IPS-11a (cell line): ENCODE measurements around the gene CDC14C.
"Not testable (repeated sequence)": the region's sequence is repeated elsewhere in the genome, so short reads cannot be mapped to it uniquely, and the experiment has no call there.

Experiments used
- H3K4me3 ChIP-seq: one replicate; pipeline ENCODE4 v1.5.1; 2013; ENCODE audit warnings: low read depth, low read length, control low read depth

Gene CDC14C

DNA sequence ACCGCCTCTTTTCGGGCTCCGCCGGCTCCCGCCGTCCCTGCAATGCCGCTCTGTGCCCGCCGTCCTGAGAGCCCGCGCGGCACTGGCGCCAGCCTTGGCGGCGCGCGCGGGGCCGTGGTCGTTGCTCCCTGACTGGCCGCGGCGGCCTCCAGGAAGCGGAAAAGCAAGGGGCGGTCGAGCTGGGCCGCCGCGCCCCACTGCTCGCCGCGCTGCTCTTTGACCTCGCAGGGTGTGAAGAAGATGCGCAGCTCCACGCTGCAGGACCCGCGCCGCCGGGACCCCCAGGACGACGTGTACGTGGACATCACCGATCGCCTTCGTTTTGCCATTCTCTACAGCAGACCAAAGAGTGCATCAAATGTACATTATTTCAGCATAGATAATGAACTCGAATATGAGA, at the start of gene CDC14C:
Gene CDC14C (plus strand): TSS at position 115 of the 400 bp plus-strand sequence. CDS start 126 bp downstream, at position 241.
- H3K4me3 ChIP-seq, result no peak within 1 kb of the TSS

DNA sequence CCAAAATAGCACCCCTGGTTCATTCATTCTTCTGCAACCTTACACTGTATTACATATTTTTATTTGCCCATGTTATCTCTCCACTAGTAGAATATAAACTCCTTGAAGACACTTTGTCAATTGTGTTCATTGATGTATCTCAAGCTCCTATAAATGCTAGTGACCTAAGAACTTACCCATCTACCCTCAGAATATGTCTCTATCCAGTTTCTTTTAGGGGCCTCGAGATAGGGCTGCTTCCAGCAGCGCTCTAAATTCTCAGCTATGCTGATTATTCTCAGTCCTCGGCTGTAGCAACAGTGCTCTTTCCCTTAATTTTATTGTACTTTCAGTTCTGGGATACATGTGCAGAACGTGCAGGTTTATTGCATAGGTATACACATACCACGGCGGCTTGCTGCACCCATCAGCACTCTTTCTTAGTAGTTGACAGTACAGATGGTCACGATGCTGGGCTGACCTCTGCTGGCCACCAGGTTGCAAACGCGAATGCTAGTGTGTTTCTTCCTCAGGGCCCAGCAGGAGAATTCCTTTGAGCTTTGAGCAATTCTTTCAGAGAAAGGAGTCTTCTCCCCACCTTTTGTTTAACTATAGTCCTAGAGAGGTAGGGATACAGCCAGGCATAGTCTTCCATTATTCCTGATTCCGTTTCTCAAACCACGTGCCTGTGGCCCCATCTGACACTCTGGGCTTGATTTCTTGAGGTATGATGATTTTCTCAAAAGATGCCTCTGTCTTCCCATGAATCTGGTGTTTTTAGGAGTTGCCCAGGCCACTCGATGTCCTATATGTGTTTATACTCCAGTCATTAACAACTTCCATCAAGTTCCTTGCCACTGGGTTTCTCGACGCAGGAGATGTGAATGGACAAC, 49.1 kb upstream of the CDC14C start:
- H3K4me3 ChIP-seq, result no peak overlapping the region

DNA sequence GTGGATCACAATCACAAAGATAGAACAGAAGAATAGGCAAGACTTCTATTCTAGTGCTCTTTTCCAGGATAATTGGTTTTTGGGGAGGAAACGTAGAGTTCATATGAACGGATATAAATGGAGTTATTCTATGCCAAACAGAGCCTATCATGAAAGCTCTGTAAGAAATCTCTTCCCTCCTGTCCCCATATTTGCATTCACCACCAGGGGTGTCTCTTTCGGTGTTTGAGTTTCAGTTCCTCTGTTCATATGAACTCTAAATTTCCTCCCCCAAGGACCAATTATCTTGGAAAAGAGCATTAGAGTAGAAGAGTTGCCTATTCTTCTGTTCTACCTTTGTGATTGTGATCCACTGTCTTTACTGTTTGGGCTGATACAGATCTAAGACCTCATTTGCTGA, 48.3 kb upstream of the CDC14C start:
- H3K4me3 ChIP-seq, result no peak overlapping the region

DNA sequence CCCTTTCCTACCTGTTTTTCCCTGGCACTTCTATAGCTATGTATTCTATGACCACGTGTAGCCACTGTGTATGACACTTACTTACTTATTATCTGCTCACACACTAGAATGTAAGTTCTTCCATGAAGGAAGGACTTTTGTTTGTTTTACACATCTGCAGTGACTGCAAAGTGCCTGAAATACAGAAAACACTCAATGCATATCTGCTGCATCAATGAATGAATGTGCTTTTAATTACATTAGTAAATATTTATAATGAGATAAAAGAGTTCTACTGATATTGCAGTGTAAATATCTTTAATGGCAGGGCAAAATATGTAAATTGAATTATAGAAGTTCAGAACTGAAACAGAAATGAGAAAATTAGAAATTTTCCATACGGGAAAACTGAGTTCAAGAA, 43.5 kb upstream of the CDC14C start:
- no peak overlapping the region for H3K4me3 ChIP-seq

DNA sequence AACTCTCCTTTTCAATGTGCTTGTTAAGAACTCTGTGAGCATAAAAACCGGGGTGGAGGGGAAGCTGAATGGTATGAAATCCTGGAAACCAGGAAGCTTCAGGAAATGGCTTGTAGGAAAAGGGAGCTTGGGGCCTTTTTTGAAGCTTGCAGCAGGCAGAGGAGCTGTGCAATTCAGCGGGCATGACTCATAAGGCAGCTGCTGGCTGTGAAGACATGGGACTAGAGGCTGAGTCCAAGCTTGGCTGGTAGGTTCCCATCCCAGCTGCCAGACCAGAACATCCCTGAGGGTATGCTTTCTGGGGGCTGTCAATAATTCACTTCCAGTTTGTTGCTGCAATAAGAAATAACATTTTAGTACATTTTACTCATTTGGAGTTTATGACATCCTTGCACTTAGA, 36.8 kb upstream of the CDC14C start:
- H3K4me3 ChIP-seq, result no peak overlapping the region

DNA sequence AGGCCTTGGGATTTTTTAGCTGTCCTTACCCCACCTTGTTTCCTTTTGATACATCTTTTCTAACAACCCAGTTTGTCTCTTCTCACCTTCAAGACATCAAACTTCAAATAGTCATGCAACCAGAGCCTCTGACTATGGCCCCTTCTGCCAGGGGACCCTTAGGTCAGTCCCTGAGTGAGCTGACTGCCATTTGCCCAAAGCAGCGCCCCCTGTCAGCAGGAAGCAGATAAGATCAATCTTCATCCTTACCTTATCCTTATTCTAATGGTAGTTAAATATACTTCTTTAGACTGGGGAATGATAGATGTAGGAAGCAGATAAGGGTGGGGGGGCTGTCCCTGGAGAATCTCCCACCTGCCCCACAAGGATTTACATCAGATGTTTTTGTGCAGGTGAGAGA, 29.8 kb upstream of the CDC14C start:
- no peak overlapping the region for H3K4me3 ChIP-seq

DNA sequence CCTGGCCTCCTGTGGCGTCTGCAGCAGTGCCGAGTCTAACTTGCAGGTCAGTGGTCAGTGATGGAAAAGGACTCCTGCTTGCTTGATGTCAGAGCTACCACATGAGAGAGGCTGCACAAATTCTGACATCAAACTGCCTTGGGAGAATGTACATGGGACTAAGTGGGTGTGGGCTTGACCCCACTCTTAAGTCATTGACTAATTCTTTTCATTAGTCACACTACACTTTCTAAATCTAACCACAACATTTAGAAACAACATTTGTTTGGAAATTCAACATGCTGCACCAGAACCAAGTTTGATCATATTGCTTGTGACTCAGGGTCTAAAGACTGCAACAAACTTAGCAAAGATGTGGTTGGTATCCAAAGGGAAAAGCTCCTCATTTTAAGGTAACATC, 24.4 kb upstream of the CDC14C start:
- H3K4me3 ChIP-seq, result no peak overlapping the region

DNA sequence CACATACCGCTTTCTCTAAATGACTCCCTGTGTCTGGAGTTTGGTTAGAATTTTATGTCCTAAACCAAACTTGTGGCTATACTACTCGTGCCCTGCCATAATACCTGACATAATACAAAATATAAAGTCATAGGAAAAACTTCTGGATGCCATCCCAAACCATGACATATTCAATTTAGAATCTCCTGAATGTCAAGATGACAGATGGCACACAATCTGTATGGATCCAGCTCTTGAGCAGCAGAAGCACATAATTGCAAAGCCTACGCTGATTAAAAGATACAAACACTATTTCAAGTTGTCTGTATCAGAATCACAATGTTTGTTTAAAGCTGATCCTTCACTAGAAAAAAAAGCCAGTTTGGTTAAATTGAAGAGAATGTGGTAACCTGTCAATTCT, 22.4 kb upstream of the CDC14C start:
- no peak overlapping the region for H3K4me3 ChIP-seq

DNA sequence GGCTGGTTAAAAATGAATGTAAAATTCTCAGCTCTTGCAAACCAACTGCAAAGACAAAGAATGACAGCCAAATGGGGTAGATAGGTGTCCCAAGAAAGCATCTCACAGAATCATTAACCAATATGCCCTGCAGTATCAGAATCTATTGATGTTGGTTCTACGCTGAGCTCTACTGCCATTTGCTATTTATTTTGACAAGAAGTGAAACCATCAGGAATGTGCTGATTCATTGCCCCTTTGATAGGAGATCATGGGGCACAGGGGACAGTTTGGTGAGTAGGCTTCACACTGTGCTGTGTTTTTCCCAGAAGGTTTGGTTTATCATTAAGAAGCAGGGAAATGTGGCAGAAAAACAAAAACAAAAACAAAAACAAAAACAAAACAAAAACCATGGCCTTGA, 19.4 kb upstream of the CDC14C start:
- H3K4me3 ChIP-seq, result no peak overlapping the region

DNA sequence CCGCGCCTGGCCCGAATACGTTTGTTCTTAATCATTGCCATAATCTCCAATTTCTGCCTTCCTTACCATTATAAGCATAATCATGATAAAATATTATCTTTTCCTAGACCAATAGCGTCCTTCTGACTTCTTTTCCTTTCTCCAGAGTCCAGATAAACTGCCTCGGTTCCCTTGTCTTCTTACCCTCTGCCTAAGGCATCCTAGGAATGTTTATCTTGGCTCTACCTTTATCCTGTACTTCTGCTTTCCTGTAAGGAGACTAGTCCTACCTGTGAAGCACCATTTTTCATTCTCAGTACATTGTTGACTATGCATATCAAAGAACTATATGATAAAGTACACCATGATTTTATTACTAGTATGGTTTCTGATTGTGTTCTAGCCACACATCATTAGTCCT, 18.7 kb upstream of the CDC14C start:
- not testable (repeated sequence) for H3K4me3 ChIP-seq

DNA sequence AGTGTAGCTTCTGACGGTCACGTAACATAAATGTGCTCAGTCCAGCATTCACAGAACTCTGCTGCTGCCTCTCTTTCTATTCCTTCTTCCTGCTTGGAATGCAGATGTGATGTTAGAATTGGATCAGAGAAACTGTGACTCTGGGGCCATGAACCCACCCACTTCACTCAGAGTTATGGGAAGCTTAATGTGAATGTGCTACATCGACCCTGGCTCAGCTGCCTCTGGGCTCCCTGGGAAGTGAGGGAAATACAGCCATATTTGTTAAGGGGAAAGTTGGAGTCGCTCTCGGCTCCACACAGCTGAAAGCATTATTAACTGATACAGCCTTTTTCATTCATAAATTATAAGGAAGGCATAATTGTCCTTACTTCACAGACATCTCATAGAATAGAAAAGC, 14.5 kb upstream of the CDC14C start:
- H3K4me3 ChIP-seq, result not testable (repeated sequence)

DNA sequence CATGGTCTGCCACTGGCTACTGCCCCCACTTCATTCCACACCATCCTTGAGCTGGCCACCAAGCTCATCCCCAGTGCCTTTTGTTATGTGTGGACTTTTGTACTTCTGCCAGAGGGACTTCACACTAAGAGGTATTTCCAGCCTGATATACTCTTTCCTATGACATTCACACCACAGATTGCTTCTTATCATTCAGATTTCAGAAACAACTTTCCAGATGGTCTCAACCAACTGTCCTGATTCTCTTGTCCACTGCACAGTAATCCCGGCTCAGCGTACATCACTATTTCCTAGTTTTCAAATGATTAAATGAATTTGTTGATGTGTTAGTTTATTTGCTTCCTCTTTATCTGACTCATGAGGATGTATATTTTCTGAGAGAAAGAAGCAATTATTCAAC, 7.1 kb downstream of the CDC14C start:
- no peak overlapping the region for H3K4me3 ChIP-seq

DNA sequence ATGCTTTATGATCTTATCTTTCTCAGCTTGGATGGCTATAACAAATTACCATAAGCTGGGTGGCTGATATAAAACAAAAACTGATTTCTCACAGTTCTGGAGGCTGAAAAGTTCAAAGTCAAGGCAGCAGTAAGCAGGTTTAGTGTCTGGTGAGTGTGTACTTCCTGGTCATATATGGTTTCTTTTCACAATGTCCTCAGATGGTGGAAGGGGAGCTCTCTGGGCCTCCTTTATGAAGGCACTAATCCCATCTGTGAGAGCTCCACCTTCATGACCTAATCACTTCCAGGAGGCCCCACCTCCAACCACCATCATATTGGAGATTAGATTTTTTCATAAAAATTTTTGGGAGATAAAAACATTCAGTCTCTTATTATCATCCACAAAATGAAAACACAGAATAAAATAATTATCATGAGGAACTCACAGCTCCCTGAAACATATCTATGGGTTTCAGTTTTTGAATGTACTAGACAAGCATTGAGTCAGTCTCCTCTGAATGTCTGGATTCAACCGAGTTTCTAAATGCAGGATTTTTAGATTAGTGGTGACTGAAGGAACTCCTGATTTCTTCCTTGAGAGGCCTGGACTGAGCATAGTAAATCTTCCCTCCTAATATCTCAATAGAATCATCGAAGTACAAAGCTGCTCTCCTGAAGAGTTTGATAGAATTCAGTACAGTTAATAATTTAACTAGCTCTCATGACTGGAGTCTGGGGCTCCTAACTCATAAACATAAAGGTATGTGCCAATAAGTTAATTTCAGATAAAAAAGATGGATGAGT, 8.0 kb downstream of the CDC14C start:
- H3K4me3 ChIP-seq, result no peak overlapping the region

DNA sequence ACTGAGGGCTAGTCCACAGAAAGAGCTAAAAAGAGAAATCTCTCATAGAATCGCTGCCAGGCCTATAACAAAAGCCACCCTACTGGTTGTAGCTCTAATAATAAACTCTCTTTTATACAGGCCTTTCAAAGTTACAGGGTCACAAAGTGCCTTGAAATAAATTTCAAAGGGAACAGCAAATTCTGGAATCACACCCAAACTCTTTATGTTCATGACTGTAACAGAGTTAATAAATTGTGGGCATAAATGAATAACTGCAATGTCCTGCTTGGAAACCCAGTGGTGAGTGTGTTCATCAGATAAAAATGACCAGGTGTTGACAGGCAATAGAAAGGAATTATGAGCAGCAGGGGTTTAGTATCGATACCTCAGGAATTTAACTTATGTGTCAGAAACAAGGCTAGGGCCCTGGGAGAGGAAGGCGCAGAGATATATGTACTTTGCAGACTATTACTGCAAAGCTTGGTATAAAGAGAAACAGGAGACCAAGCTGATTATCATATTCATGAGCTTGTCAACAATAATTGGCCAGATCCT, 9.3 kb downstream of the CDC14C start:
- no peak overlapping the region for H3K4me3 ChIP-seq

DNA sequence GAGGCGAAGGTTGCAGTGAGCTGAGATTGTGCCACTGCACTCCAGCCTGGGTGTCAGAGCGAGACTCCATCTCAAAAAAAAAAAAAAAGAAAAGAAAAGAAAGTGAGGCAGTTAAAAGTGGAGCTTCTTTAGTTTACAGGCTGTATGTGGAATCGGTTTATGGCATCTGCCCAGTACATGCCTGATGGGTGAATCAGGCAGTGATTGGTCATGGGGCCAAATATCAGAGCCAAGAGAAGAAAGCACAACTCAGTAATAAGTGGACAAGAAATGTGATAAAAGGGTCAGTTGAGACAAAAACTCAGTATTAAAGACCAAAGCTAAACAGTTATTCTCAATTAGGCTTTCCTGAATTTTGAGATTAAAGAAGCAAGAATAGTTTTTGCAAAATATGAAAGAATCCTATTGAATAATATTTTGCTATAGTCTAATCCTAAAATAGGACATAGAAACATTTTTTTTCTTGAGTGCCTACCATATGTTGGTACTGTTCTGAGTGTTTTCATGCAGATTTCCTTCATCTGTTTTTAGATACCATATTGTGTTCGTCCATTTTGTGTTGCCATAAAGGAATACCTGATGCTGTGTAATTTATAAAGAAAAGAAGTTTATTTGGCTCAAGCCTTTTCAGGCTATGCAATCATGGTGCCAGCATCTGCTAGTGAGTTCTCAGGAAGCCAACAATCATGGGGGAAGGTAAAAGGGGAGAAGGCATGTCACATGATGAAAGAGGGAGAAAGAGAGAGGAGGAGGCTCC, 14.4 kb downstream of the CDC14C start:
- H3K4me3 ChIP-seq, result no peak overlapping the region

DNA sequence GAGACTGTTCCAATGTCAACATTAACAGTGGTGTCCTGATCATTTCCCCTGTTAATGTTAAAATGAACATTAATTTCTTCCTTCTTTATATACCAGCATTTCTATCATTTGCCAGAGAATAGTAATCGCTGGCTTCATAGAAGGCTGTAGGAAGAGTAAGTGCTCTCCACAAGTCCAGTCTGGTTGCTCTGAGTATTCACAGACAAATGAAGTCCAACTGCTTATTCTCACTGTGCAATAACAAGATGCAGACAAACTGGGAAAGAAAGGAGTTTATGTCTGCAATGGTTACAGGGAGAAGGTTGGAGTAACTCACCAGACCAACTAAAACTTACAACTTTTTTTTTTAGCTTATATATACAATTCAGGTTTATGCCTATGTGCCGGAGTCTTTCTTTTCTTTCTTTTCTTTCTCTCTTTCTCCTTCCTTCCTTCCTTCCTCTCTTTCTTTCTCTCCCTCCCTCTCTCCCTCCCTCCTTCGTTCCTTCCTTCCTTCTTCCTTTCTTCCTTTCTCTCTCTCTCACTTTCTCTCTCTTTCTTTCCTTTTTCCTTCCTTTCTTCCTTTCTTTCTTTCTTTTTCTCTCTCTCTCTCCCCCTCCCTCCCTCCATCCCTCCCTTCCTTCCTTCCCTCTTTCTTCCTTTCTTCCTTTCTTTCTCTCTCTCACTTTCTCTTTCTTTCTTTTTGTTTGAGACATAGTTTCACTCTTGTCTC, 19.1 kb downstream of the CDC14C start:
- H3K4me3 ChIP-seq, result no peak overlapping the region

DNA sequence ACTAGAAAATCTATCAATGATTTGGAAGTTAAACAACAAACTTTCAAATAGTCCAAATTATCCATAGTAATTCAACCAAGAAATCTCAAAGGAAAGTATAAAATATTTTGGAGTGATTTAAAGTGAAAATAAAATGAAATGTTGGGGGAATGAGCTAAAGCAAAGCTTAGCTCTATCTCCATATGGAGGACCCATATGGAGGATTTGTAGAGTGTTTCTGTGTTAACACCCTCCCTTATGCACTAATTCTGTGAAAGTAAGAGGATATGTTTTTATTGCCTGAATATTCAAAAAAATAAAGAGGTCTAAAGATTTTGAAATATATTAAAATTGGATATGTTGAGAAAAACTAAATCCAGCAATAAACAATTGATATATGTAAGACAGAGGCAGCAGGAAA, 31.6 kb downstream of the CDC14C start:
- H3K4me3 ChIP-seq, result no peak overlapping the region

DNA sequence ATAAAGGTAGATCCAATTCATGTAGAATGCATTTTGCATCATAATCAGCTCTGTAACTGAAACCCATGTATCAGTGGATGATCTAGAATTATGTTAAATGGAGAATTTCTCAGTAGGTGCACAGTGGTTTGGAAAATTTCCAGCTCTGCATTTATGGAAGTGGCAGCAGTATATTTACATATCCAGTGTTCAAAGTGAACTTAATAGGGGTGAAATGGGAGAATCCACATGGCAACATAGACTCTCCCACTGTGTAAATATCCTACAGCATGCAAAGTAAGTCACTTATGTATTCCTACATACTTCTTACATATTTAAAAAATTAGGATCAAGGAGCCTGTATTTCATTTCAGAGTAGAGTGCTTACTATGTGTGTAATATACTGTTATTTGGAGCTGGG, 35.3 kb downstream of the CDC14C start:
- no peak overlapping the region for H3K4me3 ChIP-seq

DNA sequence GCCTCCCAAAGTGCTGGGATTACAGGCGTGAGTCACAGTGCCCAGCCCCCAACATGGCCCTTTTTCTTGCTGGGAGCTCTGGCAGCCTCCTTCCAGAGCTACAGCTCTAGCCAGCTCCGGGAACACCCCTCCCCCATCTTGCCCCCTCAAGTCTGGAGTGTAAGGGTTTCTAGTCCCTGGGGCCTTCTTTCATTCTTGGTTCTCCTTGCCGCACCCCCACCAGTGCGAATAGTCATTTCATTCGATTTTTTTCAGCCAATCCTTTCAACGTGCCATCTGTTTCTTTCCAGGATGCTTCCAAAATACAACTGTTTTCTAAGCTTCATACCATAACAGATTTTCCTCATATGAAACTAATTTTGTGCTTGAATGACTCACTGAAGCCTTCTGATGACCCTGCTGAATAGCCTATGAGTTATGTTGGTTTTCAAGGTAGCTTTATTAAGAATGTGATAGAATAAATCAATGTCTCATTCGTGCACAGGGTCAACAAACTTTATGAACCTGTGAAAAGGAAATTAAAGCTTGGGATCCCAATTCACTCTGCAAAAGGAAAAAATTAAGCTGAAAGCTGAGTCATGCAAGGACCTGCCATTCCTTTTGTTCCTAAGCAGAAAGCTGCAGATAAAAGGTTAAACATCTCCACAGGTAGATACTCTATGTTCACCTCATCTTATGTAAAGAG, 38.6 kb downstream of the CDC14C start:
- H3K4me3 ChIP-seq, result no peak overlapping the region

DNA sequence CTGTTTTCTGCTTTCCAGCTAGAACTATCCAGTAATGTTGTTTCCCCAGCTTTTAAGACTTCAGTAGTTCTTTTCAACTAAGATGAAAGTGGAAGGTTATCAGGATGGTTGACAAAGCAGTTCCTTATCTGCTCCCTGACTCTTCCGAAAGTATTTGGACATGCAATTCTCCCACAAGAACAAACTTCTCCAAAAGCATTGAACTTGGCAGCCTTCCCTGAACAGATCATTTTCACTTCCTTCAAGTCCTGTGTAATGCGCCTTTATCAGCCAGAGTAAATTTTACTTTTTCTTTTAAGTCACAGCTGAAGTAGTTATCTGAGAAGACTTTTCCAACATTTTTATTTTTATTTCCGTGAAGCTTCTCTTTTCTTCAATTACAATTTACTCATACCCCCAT, 39.7 kb downstream of the CDC14C start:
- H3K4me3 ChIP-seq, result no peak overlapping the region
